ENCODE data around the gene ACCS. TPM values are rescaled to one million over a fixed set of nuclear protein-coding genes. Genes with fewer than 3 reads are reported as not detected.

Gene ACCS
- total RNA-seq, 1 experiment from 2014 or later, result 13.9 TPM

GRCh38 chr11:44072757-44073658, 6.9 kb downstream of the ACCS start:
- POLR2A ChIA-PET, result interaction anchor here (0.7 kb wide), 1 partner anchor 30 kb away, joined by 3 read pairs; no protein-coding TSS in a partner anchor
- no peaks in the 10 kb centered on the region; the same call in 1 of the 2 replicates for H3K27me3 Mint-ChIP-seq (ENCODE audit: low read depth)
- H3K27ac Mint-ChIP-seq, result no peak overlapping the region
- no peaks in the 10 kb centered on the region for H3K36me3 Mint-ChIP-seq
- H3K9me3 Mint-ChIP-seq, result no peaks in the 10 kb centered on the region
- CTCF ChIA-PET, result interaction anchor here (0.6 to 1.6 kb wide), 3 partner anchors 11 to 529 kb away, joined by 3 to 16 read pairs (median 3); partner anchors contain the start of gene EXT2
- TF ChIP-seq ATF2 (CRISPR knock-in tag; IDR thresholded peaks at IDR 0.05; ENCODE audit: borderline replicate concordance, low read depth) (no peak), ATF3 (CRISPR knock-in tag; conservative IDR thresholded peaks at IDR 0.05) (no peak), NR2C2 (CRISPR knock-in tag; IDR thresholded peaks at IDR 0.05) (no peak), MAX (CRISPR knock-in tag; IDR thresholded peaks at IDR 0.05) (no peak), ATF6 (CRISPR knock-in tag; IDR thresholded peaks at IDR 0.05) (no peak), ZNF138 (CRISPR knock-in tag; conservative IDR thresholded peaks at IDR 0.05) (no peak), IRF2 (CRISPR knock-in tag; IDR thresholded peaks at IDR 0.05; ENCODE audit: borderline replicate concordance, low read depth) (no peak), ZSCAN18 (CRISPR knock-in tag; IDR thresholded peaks at IDR 0.05) (no peak), ZNF317 (CRISPR knock-in tag; IDR thresholded peaks at IDR 0.05; ENCODE audit: borderline replicate concordance, low read depth) (no peak), FOXP1 (CRISPR knock-in tag; IDR thresholded peaks at IDR 0.05; ENCODE audit: borderline replicate concordance) (no peak), JUN (CRISPR knock-in tag; IDR thresholded peaks at IDR 0.05) (no peak), FOXJ3 (CRISPR knock-in tag; IDR thresholded peaks at IDR 0.05; ENCODE audit: borderline replicate concordance) (no peak), E2F4 (CRISPR knock-in tag; IDR thresholded peaks at IDR 0.05; ENCODE audit: borderline replicate concordance, low read depth) (no peak), ESRRA (CRISPR knock-in tag; IDR thresholded peaks at IDR 0.05; ENCODE audit: borderline replicate concordance) (no peak), ZNF425 (CRISPR knock-in tag; conservative IDR thresholded peaks at IDR 0.05) (no peak), ZBTB21 (CRISPR knock-in tag; IDR thresholded peaks at IDR 0.05; ENCODE audit: borderline replicate concordance) (no peak), ZMAT4 (CRISPR knock-in tag; IDR thresholded peaks at IDR 0.05) (no peak)
- H3K4me3 Mint-ChIP-seq, result no peak overlapping the region
- H3K4me1 Mint-ChIP-seq, result 0 out of 2 replicates have a peak, but pooled peaks cover 6% of the 10 kb centered on the region
- no peak for DNase-seq (ENCODE audit: low spot score)
- ATAC-seq, result no peak

Data from WTC11 (cell line).